AG08396 (cell line): ENCODE measurements around the gene PRRT3.
"Not testable (repeated sequence)": the region's sequence is repeated elsewhere in the genome, so short reads cannot be mapped to it uniquely, and the experiment has no call there.

Experiments
- DNase-seq: peaks from one replicate; pipeline ENCODE4 v3.0.0; 2012; ENCODE audit warnings: low spot score, mixed read lengths

PRRT3 gene

DNA sequence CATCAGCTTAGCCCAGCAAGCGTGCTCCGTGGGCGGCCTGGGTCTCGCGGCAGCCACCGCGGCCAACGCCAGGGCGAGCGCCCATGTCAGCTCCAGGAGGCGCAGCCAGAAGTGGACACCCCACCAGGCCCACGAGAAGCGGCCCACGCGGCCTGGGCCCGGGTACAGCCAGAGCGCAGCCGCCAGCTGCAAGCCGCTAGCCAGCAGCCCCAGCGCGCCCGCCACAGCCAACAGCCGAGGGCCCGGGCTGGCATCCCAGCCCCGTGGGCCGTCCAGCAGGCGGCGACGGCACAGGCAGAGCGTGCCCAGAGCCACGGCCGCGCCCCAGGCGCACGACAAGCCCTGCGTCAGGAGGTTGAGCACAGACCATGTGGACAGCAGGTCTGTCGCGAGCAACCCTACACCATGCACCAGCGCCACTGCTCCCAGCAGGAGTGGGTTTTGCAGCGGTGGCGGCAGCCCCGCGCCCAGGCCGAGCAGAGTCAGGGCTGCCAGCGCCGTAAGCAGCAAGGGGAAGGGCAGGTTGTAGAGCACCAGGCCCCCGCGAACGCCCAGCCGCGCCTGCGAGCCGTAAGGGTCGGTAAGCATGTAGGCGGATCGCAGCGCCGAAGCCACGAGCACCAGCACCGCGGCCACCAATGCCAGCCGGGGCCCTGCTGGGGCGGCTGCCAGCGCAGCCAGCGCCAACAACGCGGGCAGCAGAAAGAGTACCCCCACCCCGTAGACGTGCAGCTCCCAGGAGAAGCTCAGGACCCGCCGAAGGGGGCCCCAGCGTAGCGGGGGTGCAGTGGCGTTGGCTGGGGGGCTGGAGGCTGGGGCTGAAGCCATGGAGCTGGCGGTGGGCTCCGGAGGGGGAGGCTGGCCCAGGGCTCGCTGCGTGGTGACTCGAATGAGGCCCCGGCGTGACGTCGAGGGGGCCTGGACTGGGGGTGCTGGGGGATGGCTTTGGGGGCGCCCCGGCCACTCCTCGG is 4.9 kb downstream of the PRRT3 start:
- DNase-seq = peak; percentile 90

DNA sequence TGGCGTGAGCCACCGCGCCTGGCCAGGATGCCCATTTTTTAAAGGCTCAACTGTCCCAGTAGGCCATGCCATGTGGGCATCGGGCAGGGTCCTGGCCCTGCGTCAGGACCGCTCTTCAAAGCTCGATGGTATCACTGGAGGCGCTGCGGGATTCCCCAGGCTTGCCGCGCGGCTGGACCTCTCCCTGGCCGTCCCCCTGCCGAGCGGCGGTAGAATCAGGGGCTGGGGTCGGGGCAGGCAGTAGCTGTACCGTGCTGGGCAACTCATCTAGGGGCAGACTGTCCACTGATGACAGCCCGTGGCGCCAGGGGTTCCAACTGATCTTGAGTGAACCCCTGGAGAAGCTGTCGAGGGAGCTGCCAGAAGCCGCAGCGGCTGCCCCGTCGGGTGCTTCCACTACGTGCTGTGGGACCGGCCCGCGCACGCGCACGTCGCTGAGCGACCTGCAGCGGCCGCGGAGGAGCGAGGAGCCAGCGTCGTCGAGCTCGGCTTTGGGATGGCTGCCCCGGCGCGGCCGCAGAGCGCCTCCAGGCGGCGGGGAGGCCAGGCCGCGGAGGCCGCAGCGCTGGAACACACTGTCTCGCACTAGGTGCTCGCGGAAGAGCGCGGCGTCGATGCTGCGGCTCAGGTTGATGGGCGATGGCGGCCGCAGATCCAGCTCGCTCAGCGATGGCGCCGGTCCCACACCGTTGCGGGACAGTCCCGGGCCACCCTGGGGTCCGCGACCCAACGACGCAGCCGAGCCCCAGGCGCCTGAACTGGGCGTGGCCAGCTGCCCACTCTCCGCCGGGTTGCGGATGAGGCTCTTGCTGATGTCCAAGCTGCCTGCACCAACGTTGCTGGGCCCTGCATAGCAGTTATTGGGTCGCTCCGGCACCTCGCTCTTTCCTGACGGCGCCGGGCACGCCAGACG is 5.8 kb downstream of the PRRT3 start:
- DNase-seq = peak; percentile 95

DNA sequence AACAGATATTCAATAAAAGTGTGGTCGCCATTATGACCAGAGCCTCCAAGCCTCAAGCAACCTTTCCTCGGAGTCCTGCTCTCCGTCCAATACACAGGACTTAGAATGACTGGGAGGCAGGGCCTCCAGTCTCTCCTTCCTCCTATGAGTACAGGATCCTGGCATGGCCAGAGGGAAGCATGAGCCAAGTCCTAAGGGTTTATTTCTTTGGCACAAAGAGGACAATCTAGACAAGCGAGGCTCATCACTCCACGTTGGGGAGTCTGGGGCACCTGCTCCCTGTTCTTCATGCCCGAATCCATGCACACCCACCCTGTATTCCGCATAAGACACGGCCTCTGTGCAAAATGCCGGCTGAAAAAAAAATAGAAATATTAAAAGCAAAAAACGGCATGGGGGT is 6.8 kb downstream of the PRRT3 start:
- DNase-seq = no peak

DNA sequence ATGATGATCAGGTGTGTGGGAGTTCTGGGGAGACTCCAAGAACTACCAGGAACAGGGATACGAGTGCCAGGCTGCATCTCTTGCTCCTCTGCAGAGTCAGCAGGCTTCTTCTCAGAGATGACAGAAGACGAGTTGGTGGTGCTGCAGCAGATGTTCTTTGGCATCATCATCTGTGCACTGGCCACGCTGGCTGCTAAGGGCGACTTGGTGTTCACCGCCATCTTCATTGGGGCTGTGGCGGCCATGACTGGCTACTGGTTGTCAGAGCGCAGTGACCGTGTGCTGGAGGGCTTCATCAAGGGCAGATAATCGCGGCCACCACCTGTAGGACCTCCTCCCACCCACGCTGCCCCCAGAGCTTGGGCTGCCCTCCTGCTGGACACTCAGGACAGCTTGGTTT is 7.9 kb downstream of the PRRT3 start:
- no peak for DNase-seq

DNA sequence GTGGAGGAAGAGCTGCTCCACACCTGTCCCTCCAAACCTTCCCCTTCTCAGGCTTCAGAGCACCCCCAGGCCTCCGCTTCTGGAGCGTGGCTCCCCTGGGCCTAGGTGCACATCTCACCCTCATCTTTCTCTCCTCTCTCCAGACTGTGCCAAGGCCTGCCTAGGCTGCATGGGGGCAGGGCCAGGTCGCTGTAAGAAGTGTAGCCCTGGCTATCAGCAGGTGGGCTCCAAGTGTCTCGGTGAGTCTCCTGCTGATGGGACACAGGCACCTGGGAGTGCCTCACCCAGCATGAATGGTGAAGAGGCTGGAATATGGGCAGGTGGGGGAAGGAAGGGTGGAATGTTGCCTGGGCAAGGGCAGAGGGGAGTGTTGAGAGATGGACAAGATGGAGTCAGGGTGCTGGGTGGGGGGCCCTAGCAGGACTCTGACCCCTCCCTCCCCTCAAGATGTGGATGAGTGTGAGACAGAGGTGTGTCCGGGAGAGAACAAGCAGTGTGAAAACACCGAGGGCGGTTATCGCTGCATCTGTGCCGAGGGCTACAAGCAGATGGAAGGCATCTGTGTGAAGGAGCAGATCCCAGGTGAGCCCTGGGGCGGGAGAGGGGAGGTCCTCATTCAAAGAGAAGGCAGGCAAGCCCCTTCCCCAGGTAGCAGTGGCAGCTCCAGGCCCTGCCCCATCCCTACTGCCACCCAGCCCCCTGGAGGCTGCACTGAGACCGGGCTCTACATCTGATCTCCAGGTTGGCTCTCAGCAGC is 9.1 kb downstream of the PRRT3 start:
- no peak for DNase-seq

DNA sequence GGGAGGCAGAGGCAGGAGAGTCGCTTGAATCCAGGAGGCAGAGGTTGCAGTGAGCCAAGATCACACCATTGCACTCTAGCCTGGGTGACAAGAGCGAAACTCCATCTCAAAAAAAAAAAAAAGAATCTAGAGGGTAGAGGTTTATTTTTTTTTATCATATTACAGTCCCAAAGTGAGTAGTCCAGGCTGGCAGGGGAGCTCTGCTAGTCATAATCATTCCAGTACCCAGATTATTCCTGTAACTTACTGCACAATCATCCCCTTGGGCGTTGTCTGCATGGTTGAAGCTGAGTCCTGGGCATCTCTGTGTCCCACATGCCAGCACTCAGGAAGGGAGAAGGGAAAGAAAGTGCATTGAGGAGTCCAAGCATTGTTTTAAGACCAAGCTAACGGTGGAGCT is 10.0 kb downstream of the PRRT3 start:
- DNase-seq = no peak

DNA sequence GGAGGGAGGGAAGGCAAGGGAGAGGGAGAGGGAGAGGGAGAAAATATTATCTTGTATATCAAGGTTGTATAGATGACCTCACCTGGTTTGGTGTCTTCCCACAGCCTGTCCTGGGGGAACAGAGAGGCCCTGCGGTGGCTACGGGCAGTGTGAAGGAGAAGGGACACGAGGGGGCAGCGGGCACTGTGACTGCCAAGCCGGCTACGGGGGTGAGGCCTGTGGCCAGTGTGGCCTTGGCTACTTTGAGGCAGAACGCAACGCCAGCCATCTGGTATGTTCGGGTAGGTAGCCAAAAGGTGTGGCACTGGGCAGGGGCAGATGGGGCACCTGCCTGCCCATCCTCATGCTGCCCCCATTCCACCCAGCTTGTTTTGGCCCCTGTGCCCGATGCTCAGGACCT is 11.5 kb downstream of the PRRT3 start:
- no peak for DNase-seq

DNA sequence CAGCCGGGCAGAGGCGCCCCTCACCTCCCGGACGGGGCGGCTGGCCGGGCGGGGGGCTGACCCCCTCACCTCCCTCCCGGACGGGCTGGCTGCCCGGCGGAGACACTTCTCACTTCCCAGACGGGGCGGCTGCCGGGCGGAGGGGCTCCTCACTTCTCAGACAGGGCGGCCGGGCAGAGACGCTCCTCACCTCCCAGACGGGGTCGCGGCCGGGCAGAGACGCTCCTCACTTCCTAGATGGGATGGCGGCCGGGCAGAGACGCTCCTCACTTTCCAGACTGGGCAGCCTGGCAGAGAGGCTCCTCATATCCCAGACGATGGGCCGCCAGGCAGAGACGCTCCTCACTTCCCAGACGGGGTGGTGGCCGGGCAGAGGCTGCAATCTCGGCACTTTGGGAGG is 12.3 kb downstream of the PRRT3 start:
- DNase-seq = not testable (repeated sequence)

DNA sequence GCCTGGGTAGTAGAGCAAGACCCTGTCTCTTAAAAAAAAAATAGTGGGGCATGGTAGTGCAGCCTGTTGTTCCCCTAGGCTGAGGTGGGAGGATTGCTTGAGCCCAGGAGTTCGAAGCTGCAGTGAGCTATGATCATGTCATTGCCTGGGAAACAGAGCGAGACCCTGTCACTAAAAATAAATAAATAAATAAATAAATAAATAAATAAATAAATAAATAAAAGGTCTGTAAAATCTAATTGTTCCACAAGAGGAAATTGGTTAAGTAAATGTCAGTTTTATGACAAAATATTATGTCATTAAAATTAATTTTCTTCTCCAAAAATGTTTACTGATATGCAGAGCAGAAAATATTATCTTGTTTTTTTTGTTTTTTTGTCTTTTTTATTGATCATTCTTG is 13.2 kb downstream of the PRRT3 start:
- DNase-seq = no peak

DNA sequence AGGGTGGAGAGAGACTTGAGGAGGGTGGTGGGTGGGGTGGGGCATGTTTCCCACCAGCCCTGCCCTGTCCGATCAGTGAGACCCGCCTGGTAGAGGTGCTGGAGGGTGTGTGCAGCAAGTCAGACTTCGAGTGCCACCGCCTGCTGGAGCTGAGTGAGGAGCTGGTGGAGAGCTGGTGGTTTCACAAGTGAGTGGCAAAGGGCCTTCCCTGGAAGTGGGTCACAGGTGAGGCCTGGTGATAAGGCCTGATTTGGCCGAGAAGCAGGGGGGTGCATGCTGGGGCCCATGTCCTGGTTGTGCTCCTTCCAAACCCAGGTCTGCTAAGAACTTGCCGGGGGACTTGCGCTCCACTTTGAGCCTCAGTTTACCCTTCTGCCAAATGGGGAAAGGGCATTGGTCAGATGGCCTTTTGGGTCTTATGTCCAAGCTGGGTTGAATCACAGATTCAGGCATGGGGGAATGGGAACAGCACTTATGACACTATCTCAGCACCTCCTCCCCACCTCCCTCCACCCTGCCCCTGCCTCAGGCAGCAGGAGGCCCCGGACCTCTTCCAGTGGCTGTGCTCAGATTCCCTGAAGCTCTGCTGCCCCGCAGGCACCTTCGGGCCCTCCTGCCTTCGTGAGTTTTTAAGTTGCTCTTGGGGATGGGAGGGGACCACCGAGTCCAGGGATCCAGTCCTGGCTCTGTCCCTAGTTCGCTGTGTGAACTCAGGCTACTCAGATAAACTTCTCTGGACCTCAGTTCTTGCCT is 14.5 kb downstream of the PRRT3 start:
- DNase-seq = no peak

DNA sequence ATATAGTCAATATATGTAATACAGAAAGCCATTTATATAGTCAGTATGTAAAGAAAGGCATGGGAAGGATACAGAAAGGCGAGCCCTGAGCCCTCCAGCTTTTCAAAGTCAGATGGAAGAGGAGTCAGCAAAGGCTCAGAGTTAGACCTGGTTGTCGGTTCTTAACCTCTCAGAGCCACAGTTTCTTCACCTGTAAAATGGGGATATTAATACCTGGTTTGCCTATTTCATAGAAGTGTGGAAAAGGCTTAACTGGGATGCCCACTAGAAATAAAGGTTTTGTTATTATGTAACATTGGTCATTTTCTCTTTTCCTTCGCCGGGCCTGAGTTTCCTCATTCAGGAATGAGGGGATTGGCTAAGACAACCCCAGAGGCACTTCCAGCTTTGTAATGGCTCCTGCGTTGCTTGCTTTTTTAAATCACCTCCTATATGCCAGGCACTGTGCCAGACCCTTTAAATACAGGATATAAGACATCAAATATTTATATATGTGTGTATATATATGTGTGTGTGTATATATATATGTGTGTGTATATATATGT is 16.2 kb downstream of the PRRT3 start:
- DNase-seq = no peak

DNA sequence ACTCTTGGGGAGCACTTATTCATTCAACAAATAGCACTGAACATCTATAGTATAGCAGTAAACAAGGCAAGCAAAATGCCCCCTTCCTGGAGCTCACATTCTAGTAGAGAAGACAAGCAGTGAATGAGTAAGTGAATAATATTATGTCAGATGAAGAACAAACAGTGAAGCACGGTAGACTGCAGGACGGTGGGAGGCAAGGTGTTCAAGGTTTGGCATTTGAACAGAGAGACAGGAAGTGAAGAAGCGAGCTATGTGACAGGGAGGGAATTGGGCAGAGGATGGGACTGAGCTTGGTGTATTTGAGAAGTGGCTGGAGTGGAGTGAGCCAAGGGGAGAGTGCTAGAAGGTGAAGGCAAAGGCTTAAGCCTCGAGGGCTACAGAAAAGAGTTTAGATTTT is 17.2 kb downstream of the PRRT3 start:
- DNase-seq = no peak

DNA sequence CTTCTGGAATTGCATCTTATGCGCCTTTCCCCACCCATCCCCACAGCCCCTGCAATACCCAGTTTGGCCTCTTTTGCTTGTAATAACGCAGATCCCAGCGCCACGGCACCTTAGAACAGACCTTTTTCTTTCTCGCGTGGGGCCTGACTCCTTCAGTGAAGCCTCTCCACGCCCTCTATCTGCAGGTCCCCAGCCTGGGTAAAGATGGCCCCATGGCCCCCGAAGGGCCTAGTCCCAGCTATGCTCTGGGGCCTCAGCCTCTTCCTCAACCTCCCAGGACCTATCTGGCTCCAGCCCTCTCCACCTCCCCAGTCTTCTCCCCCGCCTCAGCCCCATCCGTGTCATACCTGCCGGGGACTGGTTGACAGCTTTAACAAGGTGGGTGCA is 18.0 kb downstream of the PRRT3 start:
- no peak for DNase-seq

DNA sequence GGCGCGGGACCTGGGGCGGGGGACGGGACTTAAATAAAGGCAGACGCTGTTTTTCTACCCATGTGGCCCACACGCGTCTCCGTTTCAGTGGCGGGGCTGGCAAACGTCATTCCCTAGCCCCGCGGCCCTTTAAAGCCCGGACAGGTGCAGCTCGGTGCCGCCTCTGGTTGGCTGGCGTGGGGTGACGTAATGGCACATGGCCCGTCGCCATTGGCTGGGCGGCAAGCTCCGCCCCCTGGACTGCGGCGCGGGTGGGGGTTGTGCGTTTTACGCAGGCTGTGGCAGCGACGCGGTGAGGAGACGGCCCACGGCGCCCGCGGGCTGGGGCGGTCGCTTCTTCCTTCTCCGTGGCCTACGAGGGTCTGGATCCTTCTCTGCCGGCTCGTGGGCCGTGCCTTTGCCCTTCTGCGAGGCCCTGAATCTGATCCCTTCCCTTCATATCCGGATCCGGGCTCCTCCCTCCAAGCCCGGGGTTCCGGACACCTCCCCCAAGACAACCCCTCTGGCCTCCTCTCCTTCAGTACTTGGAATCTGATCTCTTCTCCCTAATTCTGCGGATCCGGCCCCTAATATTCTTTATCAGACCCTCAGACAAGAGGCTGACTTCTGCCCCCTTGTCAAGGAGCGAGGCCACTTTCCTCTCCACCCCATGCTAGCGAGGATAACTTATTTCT is 18.5 kb downstream of the PRRT3 start, which contains the start of gene CRELD1:
Gene CRELD1, plus strand, starts transcription at position 274 of the 674 bp plus-strand sequence. CDS start 605 bp downstream, outside the sequence.
- peak; percentile 95 for DNase-seq

DNA sequence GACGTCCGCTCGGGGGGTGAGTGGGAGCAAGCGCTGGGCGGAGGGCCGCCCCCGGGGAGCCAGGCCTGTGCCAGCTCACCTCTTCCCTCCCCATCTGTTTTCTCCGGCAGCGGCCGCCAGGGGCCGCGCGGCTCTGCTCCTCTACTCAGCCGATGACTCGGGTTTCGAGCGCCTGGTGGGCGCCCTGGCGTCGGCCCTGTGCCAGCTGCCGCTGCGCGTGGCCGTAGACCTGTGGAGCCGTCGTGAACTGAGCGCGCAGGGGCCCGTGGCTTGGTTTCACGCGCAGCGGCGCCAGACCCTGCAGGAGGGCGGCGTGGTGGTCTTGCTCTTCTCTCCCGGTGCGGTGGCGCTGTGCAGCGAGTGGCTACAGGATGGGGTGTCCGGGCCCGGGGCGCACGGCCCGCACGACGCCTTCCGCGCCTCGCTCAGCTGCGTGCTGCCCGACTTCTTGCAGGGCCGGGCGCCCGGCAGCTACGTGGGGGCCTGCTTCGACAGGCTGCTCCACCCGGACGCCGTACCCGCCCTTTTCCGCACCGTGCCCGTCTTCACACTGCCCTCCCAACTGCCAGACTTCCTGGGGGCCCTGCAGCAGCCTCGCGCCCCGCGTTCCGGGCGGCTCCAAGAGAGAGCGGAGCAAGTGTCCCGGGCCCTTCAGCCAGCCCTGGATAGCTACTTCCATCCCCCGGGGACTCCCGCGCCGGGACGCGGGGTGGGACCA is 19.2 kb downstream of the PRRT3 start:
- peak; percentile 88 for DNase-seq

DNA sequence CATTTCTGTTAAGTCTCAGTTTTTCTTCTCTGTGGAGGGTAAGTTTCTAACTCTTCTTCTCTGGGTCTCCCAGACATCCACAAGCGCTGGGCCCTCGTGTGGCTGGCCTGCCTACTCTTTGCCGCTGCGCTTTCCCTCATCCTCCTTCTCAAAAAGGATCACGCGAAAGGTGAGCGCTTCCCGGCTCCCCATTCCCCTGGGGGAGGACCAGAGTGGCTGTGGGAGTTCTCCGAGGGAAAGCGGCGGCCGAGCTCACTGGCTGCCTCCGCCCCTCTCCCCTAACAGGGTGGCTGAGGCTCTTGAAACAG is 19.7 kb downstream of the PRRT3 start:
- no peak for DNase-seq

DNA sequence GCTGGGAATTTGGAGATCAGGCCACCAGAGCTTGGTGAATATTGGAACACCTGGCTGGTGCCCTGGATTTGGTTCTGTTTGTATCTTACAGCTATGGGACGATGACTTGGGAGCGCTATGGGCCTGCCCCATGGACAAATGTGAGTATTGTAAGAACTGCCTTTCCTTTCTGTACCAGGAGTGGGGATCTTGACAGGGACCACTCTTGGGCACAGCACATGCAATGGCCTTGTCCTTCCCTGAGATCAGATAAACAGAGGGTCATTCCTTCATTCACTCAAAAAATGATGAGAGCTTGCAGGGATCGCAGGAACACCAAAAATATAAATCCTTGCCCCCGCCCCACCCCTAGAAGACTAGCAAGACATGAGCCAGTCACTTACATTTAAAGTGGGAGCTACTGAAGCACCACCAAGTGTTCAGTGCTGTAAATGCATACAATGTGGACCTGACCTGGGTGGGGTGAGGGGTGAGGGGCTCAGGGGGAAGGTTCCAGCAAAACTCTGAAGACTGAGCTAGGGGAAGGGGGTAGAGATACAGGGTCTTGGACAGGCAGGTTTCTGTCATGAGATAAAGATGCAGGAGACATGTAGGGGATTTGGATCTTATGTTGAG is 21.3 kb downstream of the PRRT3 start:
- no peak for DNase-seq

DNA sequence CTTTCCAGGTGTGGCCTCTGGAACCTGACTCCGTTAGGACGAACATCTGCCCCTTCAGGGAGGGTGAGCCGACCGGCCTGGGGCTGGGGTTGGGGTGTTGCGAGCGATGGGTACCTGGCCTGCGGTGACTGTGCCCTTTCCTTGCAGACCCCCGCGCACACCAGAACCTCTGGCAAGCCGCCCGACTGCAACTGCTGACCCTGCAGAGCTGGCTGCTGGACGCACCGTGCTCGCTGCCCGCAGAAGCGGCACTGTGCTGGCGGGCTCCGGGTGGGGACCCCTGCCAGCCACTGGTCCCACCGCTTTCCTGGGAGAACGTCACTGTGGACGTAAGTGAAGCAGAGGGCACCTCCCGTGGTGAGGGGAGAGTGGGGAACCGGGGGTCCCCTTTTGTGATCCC is 24.1 kb downstream of the PRRT3 start:
- no peak for DNase-seq

DNA sequence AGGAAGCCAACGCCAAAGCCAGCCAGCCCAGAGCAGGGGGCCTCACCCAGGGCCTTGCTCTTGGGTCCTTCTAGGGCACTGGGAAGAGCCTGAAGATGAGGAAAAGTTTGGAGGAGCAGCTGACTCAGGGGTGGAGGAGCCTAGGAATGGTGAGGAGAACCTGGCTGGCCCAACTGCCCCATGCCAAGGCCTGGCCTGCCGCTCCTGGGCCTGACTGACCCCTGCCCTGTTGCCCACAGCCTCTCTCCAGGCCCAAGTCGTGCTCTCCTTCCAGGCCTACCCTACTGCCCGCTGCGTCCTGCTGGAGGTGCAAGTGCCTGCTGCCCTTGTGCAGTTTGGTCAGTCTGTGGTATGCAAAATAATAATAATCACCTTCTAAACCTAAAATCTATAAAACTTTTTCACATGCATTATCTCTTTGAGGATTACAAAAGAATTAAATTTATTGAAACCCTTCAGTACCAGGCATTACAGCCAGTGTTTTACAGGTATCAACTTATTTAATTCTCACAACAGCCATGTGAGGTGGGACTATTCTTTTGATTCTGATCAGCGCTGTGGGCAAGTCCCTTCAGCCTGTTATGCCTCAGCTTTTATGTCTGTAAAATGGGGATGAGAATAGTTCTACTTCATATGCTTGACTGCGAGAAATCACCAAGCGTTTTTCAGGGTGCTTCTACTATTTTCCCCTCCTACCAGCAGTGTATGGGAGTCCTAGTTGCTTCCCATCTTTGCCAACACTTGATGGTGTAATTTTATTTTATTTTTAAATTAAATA is 33.8 kb downstream of the PRRT3 start:
- no peak for DNase-seq
